HG03575 (cell line): Measurements from ENCODE around the gene PTTG2.

Source experiments
- ATAC-seq: cut with Tn5 transposase; IDR thresholded peaks from one replicate; pipeline ENCODE4 v1.9.1; 2021; ENCODE audit not compliant: unreplicated experiment, insufficient number of reproducible peaks, low FRiP score; ENCODE audit errors: extremely low read depth

The PTTG2 gene

DNA sequence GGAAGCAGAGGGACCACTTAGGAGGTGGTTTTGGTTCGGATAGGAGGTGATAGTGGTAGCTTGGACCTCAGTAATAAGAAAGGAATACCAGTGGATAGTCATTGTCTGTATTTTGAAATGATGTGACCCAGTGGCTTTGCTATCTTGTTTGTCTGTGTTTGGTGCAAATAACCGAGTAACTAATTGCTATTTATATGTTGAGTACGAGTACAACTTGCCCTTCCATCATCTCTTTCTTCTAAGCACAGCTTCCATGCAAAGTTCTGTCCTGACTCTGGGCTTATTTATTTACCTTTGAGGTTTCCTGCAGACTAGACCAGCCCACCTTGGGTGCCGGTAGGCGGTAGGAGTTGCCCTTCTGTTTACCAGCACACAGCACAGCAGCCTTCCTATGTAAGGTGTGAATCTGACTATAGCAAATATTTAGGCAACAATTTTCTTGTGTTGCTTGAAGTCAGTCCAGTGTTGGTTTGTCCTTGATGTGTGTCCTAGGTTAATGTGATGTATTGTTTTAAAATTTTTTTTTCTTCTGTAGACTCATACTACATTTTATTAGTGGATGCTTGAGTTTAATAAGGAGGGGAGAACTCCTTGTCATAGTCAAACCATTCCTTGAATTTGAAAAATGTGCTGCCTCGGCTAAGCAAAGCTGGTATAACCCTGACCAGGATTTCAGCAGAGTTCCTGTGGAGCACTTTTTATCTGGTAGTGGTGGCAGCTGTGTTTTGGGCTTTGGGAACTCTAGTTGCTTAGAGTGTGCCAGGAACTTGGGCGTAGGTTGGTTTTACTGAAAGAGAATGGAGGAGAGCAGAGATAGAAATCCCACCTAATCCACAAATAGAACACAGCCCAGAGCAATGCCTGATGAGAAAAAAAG is 21.9 kb downstream of the PTTG2 start:
- no peak for ATAC-seq

DNA sequence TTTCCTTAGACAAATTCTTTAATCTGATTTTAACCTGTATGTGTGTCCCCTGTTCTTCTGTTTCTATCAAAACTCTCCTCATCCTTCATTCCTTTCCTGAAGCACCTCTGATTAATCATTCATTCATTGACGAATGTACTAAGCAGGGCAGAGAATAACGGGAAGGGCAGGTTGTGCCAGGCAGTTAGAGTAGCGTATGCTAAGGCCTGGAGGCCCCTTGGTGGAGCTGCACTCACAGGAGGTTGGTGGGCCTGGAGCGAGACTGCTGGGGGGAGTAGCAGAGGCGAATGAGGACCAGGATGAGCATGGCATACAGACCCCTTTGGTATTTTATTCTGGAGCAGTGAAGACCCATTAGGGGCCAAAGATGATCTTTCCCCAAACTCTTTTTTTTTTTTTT is 22.5 kb downstream of the PTTG2 start:
- no peak for ATAC-seq

DNA sequence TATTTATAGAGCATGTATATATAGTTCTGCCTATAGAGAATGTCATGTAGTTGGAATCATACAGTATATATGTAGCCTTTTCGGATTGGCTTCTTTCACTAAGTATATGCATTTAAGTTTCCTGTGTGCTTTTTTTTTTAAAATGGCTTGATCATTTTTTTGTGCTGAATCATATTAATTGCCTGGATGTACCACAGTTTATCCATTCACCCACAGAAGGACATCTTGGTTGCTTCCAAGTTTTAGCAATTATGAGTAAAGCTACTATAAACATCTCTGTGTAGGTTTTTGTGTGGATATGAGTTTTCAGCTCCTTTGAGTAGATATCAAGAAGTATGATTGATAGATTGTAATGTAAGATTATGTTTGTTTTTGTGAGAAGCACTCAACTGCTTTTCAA is 23.8 kb downstream of the PTTG2 start:
- ATAC-seq = no peak

DNA sequence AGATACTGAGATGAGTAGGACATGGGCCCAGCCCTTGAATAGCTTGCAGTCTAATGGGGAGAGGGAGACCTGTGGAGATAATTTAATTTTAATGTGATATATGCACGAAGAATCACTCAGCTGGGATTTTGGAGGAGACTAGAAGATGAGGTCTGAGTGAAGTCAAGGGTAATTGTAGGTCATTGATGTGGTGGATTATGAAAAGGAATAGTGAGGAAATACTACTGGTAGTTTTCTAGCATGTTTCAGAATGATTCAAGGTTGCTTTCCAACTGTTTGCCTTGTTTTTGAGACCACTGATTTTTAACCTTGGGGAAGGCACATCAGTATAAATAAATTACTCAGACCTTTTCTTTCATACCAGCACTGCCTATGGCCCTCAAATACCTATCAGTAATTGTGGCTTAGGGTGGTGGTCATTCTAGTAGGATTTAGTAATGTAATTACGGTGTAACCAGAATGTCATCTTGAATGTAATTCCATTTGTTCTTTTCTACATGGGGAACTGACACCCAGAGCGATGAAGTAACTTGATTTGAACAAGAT is 25.6 kb downstream of the PTTG2 start:
- no peak for ATAC-seq

DNA sequence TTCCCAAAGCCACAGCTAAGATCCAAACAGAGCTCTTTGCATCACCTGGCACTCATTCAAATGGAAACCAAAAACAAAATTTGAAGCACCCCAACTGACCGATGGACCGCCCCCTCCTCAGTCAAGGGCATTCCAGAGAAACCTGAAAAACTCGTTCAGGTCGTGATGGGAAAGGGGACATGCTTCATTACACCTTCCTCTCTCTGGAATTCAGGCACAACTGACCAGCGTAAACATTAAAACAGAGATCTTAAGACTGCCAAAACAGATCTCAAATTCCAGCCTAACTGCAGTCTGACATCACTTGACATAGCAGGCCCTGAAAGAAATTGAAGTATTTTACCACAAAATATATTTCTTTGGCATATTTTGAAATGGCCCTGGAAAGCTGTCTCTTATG is 28.5 kb downstream of the PTTG2 start:
- no peak for ATAC-seq

DNA sequence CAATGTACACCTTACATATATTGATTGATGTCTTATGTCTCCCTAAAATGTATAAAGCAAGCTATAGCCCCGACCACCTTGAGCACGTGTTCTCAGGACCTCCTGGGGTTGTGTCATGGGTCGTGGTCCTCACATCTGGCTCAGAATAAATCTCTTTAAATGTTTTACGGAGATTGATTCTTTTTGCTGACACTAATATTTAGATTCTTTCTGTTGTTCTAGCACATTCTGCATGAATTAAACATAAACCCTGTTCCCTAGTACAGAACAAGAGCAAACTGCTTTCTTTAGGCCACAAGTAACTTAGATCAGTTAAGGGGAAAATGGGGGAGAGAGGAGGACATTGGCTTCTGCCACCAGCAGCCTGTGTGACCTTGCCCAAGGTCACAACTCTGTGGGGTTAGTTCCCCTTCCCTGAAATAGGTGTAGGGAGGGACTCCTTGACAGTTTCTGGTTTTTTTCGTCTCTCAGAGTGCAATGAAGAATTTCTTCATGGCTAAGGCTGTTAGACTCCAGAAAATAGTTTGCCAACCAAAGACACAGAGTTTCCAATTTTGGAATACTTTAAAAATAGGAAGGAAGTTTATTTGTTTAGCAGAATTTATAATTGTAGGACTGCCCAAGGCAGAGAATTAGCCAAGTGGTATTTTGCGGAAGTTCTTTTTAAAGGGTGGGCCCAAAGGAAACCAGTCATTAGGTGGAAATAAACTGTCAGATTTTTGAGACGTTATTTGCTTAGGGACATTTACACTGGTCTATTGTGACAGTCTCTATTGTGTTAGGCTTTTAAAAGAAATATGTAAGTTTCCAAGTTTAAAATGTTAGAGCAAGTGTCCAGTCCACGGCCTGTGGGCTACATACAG is 29.4 kb downstream of the PTTG2 start:
- ATAC-seq = no peak

- no peak for ATAC-seq
These were observed 30.6 kb downstream of the PTTG2 start for GRCh38 chr4:37990731-37991245.

- ATAC-seq = no peak
These were observed 31.6 kb downstream of the PTTG2 start for GRCh38 chr4:37991623-37992410.

GRCh38 chr4:37993806-37994205 is 33.6 kb downstream of the PTTG2 start:
- no peak for ATAC-seq

DNA sequence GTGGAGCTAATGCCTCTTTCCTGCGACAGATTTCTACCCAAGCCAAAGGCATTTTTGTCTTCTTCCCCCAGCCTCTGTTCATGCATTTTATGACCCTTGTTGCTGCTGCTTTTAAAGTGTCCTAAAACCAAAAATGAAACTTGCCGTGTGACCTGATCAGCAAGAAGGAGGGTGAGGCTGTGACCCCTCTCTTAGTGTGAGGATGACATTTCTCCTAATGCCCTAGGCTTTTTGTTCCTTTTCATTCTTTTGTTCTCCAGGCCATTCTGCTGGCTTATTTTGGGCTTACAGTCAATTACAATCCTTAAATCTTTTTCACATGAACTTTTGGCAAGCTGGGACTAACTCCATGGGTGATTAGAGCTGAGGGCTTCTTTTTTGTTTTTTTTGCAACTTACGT is 34.4 kb downstream of the PTTG2 start:
- ATAC-seq = no peak

DNA sequence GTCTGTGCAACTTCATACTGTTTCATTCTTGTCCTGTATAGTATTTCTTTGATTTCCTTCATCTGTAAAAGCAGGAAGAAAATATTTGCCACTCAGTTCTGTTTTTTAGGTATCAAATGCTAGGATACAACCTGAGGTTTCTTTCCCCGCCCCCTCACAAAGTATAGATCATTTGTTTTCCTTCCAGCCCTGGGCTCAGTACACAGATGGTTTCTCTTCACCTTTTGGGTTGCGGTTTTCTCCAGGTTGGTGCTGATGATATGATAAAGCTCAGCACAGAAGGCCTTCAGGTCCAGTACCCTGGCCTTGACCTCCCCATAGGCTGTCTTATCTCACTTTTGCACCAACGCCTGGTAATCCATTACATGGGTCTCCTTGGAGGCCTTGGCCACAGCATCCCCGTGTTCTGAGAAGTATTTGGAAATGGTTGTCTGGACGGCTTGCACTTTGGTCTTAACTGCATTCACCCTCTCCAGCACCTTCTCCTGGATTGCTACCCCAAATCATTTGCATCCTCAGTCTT is 35.2 kb downstream of the PTTG2 start:
- no peak for ATAC-seq

- ATAC-seq = no peak
These were observed 36.0 kb downstream of the PTTG2 start for GRCh38 chr4:37995981-37996775.

DNA sequence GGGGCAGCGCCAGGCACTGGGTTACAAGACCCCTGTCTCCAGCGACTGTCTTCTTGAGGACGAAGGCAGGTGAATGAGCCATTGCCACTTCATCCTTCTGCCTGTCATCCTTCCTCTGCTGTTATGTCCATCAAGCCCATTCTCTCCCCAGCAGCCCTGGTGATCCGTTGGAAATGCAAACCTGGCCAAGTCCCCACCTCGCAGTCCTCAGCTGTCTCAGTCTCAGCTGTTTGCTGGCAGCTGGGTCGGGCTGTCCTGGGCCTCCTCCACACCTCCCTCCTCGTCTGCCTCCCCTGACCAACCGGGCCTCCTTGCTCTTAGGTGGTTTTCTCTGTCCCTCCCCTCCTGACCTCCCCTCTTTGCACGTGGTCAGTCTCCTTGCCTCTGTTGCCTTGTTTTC is 38.0 kb downstream of the PTTG2 start:
- no peak for ATAC-seq

DNA sequence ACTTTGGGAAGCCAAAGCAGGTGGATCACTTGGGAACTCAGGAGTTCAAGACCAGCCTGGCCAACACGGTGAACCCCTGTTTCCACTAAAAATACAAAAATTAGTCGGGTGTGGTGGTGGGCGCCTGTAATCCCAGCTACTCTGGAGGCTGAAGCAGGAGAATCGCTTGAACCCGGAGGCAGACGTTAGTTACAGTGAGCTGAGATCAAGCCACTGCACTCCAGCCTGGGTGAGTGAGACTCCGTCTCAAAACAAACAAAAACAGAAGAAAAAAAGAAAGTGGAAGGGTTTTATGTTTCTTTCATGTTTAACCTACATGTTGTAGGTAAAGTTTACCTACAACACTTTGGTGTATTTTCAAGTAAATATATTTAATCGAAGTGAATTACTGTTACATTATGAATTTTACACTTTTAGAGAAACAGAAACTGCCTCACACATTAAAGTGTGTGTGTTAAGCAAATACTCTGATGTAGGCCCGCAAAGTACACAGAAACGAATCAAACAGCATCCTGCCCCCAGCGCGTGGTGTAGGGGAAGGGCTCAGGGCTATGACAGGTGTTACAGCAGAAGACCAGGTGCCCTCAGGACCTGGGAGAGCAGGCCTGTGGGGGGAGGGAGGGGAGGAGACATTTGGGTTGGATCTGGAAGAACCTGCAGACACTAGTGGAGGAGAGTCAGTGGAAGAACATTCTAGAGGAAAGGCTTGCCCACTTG is 39.0 kb downstream of the PTTG2 start:
- no peak for ATAC-seq

DNA sequence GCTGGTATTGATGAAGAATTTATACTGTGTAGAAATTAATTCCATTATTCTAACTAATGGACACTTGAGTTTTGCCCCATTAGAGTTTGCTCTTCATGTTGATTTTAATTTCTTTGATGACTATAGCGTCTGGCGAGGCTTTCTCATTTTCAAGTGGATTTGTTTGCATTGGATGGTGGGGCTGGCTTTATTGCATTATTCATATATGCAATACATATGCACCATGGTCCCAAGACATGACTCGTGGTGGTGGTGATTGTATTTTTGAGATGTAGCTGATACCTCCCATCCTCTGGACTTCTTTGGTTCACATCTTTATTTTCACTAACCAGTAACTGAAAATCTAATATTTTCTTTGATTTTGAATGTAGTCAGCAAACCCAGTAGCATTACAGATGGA is 39.8 kb downstream of the PTTG2 start:
- no peak for ATAC-seq

GRCh38 chr4:38001927-38002326 is 41.7 kb downstream of the PTTG2 start:
- ATAC-seq = no peak

DNA sequence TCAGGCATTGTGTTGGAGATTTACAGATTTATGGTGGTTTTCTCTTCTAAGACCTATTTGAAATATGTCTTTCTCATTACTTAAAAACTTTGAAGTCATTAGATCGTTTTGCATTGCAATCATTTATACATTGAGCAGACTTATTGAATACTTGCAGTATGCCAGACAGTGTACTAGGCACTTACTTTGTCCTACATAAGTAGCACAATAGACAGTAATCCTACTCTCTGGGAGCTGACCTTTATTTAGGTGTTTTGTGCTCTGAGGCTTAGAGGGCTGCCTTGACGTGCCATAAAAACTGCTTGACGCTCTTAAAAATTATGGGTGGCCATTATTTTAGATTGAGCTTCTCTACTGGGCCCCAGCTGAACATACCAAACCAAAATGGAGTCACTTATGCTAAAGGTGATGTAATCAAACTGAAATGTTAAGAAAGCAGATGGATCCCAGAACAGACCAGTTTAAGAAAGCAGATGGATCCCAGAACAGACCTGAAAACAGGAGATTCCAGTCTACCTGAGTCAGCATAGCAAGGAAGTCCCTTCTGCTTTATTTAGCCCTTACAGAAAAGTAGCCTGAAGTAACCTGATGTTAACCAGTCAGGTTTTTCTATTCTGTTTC is 42.4 kb downstream of the PTTG2 start:
- no peak for ATAC-seq
